K562 (cell line): ENCODE data around the gene IZUMO4. TPM values are rescaled to one million over a fixed set of nuclear protein-coding genes. Genes with fewer than 3 reads are reported as not detected.

ENCODE experiments used
- HDGF ChIP-seq: fragments of 450-650 bp; IDR thresholded peaks from 2 replicates; pipeline ENCODE4 v1.6.1; 2016
- HNRNPLL ChIP-seq: fragments of 200-400 bp; formaldehyde crosslinking; IDR thresholded peaks from 2 replicates; pipeline ENCODE4 v1.6.1; 2017; ENCODE audit warnings: low read length, low read depth, mild to moderate bottlenecking; ENCODE audit not compliant: poor library complexity, severe bottlenecking
- ID3 ChIP-seq, 2 experiments: fragments of 250-450 bp in 1 of 2; fragments of 450-650 bp in 1 of 2; sonication (Bioruptor Pico) in 1 of 2; IDR thresholded peaks; 2 replicates each; pipeline versions ENCODE4 v1.6.1 to v1.8.0; 2016 to 2021; ENCODE audit warnings: mild to moderate bottlenecking in 2 of 2, moderate library complexity in 2 of 2, missing compliant biosample characterization in 1 of 2, missing genetic modification characterization in 1 of 2
- KDM4B ChIP-seq, 2 experiments: fragments of 450-650 bp in 1 of 2; sonication (generic) in 1 of 2; IDR thresholded peaks; 2 replicates each; pipeline ENCODE4 v1.6.1; 2016 to 2017; ENCODE audit warnings: borderline replicate concordance in 2 of 2, antibody characterized with exemption in 1 of 2, low read depth in 1 of 2, mild to moderate bottlenecking in 1 of 2
- KDM5B ChIP-seq: fragments of 200-600 bp; sonication (generic); IDR thresholded peaks from 2 replicates; pipeline ENCODE4 v1.6.1; 2012; ENCODE audit warnings: low read depth, mild to moderate bottlenecking, moderate library complexity, low read length, control low read depth, inconsistent platforms; ENCODE audit not compliant: insufficient replicate concordance
- MEIS2 ChIP-seq: fragments of 450-650 bp; IDR thresholded peaks from 2 replicates; pipeline ENCODE4 v1.6.1; 2014; ENCODE audit warnings: mild to moderate bottlenecking; ENCODE audit not compliant: partially characterized antibody
- MIER1 ChIP-seq: fragments of 450-650 bp; IDR thresholded peaks from 2 replicates; pipeline ENCODE4 v1.6.1; 2016; ENCODE audit warnings: antibody characterized with exemption, mild to moderate bottlenecking, low read depth
- NFYB ChIP-seq: IDR thresholded peaks from 2 replicates; pipeline ENCODE4 v1.6.1; 2011; ENCODE audit warnings: mild to moderate bottlenecking, moderate library complexity; ENCODE audit not compliant: insufficient read length; ENCODE audit errors: extremely low read depth
- NRF1 ChIP-seq, 2 experiments: fragments of 450-650 bp; IDR thresholded peaks in 1 of 2; conservative IDR thresholded peaks in 1 of 2; 2 replicates each; pipeline ENCODE4 v1.6.1; 2014; ENCODE audit warnings: mild to moderate bottlenecking in 2 of 2
- SLC30A9 ChIP-seq: fragments of 250-450 bp; sonication (Bioruptor Pico); IDR thresholded peaks from 2 replicates; pipeline ENCODE4 v1.8.0; 2022; ENCODE audit warnings: mild to moderate bottlenecking, moderate library complexity
- SMAD2 ChIP-seq: fragments of 150-350 bp; IDR thresholded peaks from 2 replicates; pipeline ENCODE4 v1.6.1; 2014; ENCODE audit warnings: low read depth, mild to moderate bottlenecking, low read length
- SPI1 ChIP-seq: IDR thresholded peaks from 2 replicates; pipeline ENCODE4 v1.6.1; 2011; ENCODE audit warnings: low read depth, low read length, control low read depth, borderline replicate concordance
- THAP12 ChIP-seq: fragments of 250-450 bp; sonication (Bioruptor Pico); IDR thresholded peaks from 2 replicates; pipeline ENCODE4 v1.9.0; 2021; ENCODE audit warnings: mild to moderate bottlenecking, inconsistent platforms
- YBX1 ChIP-seq: fragments of 450-650 bp; IDR thresholded peaks from 2 replicates; pipeline ENCODE4 v1.7.1; 2016; ENCODE audit warnings: mild to moderate bottlenecking
- ZBED1 ChIP-seq: IDR thresholded peaks from 2 replicates; pipeline ENCODE4 v1.6.1; 2014
- ZFP91 ChIP-seq: sonication (generic); formaldehyde crosslinking; IDR thresholded peaks from 2 replicates; pipeline ENCODE4 v1.8.0; 2022; ENCODE audit warnings: mild to moderate bottlenecking, missing genetic modification reagents
- ZFPM2 ChIP-seq: fragments of 250-450 bp; sonication (Bioruptor Pico); IDR thresholded peaks from 2 replicates; pipeline ENCODE4 v1.5.1; 2022; ENCODE audit warnings: mild to moderate bottlenecking
- ZNF121 ChIP-seq: sonication (generic); formaldehyde crosslinking; conservative IDR thresholded peaks from 2 replicates; pipeline ENCODE4 v1.8.0; 2022; ENCODE audit warnings: missing genetic modification reagents
- ZNF282 ChIP-seq: sonication (generic); formaldehyde crosslinking; IDR thresholded peaks from 2 replicates; pipeline ENCODE4 v1.8.1; 2023; ENCODE audit warnings: missing genetic modification reagents
- ZNF561 ChIP-seq: fragments of 450-650 bp; formaldehyde crosslinking; conservative IDR thresholded peaks from 2 replicates; pipeline ENCODE4 v1.4.0; 2020; ENCODE audit warnings: mild to moderate bottlenecking, moderate library complexity
- ZNF639 ChIP-seq, 2 experiments: fragments of 200-800 bp in 1 of 2; sonication (Bioruptor generic) in 1 of 2; sonication (generic) in 1 of 2; formaldehyde crosslinking in 1 of 2; IDR thresholded peaks in 1 of 2; conservative IDR thresholded peaks in 1 of 2; 2 replicates each; pipeline versions ENCODE4 v1.5.0 to v1.6.1; 2016 to 2020; ENCODE audit warnings: missing compliant biosample characterization in 1 of 2, missing genetic modification characterization in 1 of 2, missing genetic modification reagents in 1 of 2
- polyA plus RNA-seq, 8 experiments: library from polyadenylated mRNA; depleted of rRNA in 4 of 8; stranded (reverse) in 5 of 8; unstranded in 3 of 8; fragments of >200 nt; fragmentation: Nextera tagmentation in 2 of 8; fragmentation: Illumina TruSeq in 1 of 8; extraction: Ambion mirVana in 2 of 8; extraction: Trizol in 1 of 8; gene quantifications; 2 replicates each; pipeline versions ENCODE4 v1.2.1 to v1.2.3, GENCODE V29; 2011 to 2014; ENCODE audit warnings: inconsistent platforms in 1 of 8, missing spikeins in 1 of 8
- total RNA-seq, 7 experiments: library from RNA; depleted of rRNA in 6 of 7; stranded (reverse); fragments of >200 nt in 6 of 7; fragmentation: Illumina TruSeq in 2 of 7; extraction: Trizol in 2 of 7; gene quantifications; 2 replicates each; pipeline versions ENCODE4 v1.2.1 to v1.2.3, GENCODE V29; 2011 to 2021; ENCODE audit warnings: low replicate concordance in 1 of 7

Gene IZUMO4
- total and polyA plus RNA-seq, 9 of the 15 experiments (the other 6 are each of a cell fraction or from before 2014, with no cell fraction given) = 0.07 to 3.9 (median 1.2) TPM

GRCh38 chr19:2050991-2051772, 45.5 kb upstream of the IZUMO4 start, which contains the start of gene MKNK2 (continued):
- TF ChIP-seq THAP12 (CRISPR knock-in tag) (peak; percentile 96), ZNF282 (CRISPR knock-in tag) (0 out of 2 replicates have a peak, but pooled peaks have one; percentile 66), ZNF121 (CRISPR knock-in tag) (peak; percentile 77), ZNF561 (CRISPR knock-in tag) (no peak), MEIS2 (peak; percentile 96), KDM4B (IDR thresholded peaks at IDR 0.05; ENCODE audit: borderline replicate concordance in 2 of 2, low read depth in 1 of 2) (peak in 1 of 2 experiments; percentile 67; a peak in 1 of 4 replicates), NRF1 (conservative IDR thresholded peaks at IDR 0.05 in 1 of 2, IDR thresholded peaks at IDR 0.05 in 1 of 2) (peak; percentile 99), ID3 (CRISPR knock-in tag; IDR thresholded peaks at IDR 0.05) (no peak), ID3 (tag; IDR thresholded peaks at IDR 0.05) (peak; percentile 52; the same call in 1 of the 2 replicates), SMAD2 (no peak), KDM5B (peak; percentile 98), MIER1 (no peak), ZBED1 (0 out of 2 replicates have a peak, but pooled peaks have one; percentile 54), NFYB (no peak), SPI1 (0 out of 2 replicates have a peak, but pooled peaks have one; percentile 2), HNRNPLL (peak; percentile 73), YBX1 (no peak), HDGF (no peak), SLC30A9 (CRISPR knock-in tag) (no peak), ZFP91 (CRISPR knock-in tag) (peak; percentile 60; the same call in 1 of the 2 replicates), ZFPM2 (CRISPR knock-in tag) (peak; percentile 38; the same call in 1 of the 2 replicates), ZNF639 (CRISPR knock-in tag; conservative IDR thresholded peaks at IDR 0.05 in 1 of 2, IDR thresholded peaks at IDR 0.05 in 1 of 2) (peak in 1 of 2 experiments; percentile 75; a peak in 2 of 4 replicates)
